SK-N-SH treated with all-trans-retinoic acid at 6 μM for 48 hours (cell line): ENCODE data around the gene BMS1.

Source experiments
- ARNTL ChIP-seq: fragments of 450-650 bp; formaldehyde crosslinking; IDR thresholded peaks from 2 replicates; pipeline ENCODE4 v1.5.0; 2020; ENCODE audit warnings: low read depth, mild to moderate bottlenecking, moderate library complexity, borderline replicate concordance
- CSDC2 ChIP-seq: fragments of 250-450 bp; sonication (Bioruptor Pico); IDR thresholded peaks from 2 replicates; pipeline ENCODE4 v1.5.0; 2020; ENCODE audit warnings: mild to moderate bottlenecking, moderate library complexity
- GLIS3 ChIP-seq: fragments of 250-450 bp; sonication (Bioruptor Pico); IDR thresholded peaks from 2 replicates; pipeline ENCODE4 v1.5.0; 2020; ENCODE audit warnings: mild to moderate bottlenecking, moderate library complexity
- ISL1 ChIP-seq: fragments of 250-450 bp; sonication (Bioruptor Pico); IDR thresholded peaks from 2 replicates; pipeline ENCODE4 v2.1.2; 2022; ENCODE audit warnings: mild to moderate bottlenecking, moderate library complexity
- PATZ1 ChIP-seq: fragments of 250-450 bp; sonication (Bioruptor Pico); IDR thresholded peaks from 2 replicates; pipeline ENCODE4 v1.8.0; 2020; ENCODE audit warnings: mild to moderate bottlenecking, moderate library complexity, borderline replicate concordance
- PPARA ChIP-seq: fragments of 250-450 bp; sonication (Bioruptor Pico); IDR thresholded peaks from 2 replicates; pipeline ENCODE4 v1.5.0; 2020; ENCODE audit warnings: mild to moderate bottlenecking, borderline replicate concordance
- ZFP3 ChIP-seq: fragments of 250-450 bp; sonication (Bioruptor Pico); IDR thresholded peaks from 2 replicates; pipeline ENCODE4 v1.5.0; 2020; ENCODE audit warnings: mild to moderate bottlenecking, moderate library complexity
- ZNF70 ChIP-seq: fragments of 450-650 bp; formaldehyde crosslinking; IDR thresholded peaks from 2 replicates; pipeline ENCODE4 v1.5.0; 2020; ENCODE audit warnings: mild to moderate bottlenecking, moderate library complexity
- ZNF8 ChIP-seq: fragments of 450-650 bp; formaldehyde crosslinking; IDR thresholded peaks from 2 replicates; pipeline ENCODE4 v1.5.0; 2020; ENCODE audit warnings: mild to moderate bottlenecking, moderate library complexity

- no peak for TF ChIP-seq CSDC2 (CRISPR knock-in tag)
- TF ChIP-seq ARNTL = no peak
- no peak for TF ChIP-seq ZFP3 (CRISPR knock-in tag)
- TF ChIP-seq PPARA (CRISPR knock-in tag) = no peak
- TF ChIP-seq PATZ1 (CRISPR knock-in tag) = no peak
- no peak for TF ChIP-seq GLIS3 (CRISPR knock-in tag)
- TF ChIP-seq ZNF70 (CRISPR knock-in tag) = no peak
- TF ChIP-seq ISL1 (CRISPR knock-in tag) = no peak
- no peak for TF ChIP-seq ZNF8 (CRISPR knock-in tag)
Observed at GRCh38 chr10:42879380-42880254, 97.0 kb downstream of the BMS1 start.
